Activated T-cell treated with anti-CD3 and anti-CD28 coated beads, Interleukin-2, amount 50 U/mL, for 48 hours (primary cell): Measurements from ENCODE around the gene HLCS.
"Not testable (repeated sequence)": the region's sequence is repeated elsewhere in the genome, so short reads cannot be mapped to it uniquely, and the experiment has no call there.

Source experiments
- DNase-seq, 2 experiments: peaks; one replicate each; pipeline ENCODE4 v3.0.0-alpha.2; 2020

HLCS gene

GRCh38 chr21:36845790-36846189 lies 120.7 kb downstream of the HLCS start:
- DNase-seq: no peak

- DNase-seq: no peak
These were observed 121.4 kb downstream of the HLCS start for GRCh38 chr21:36845070-36845469.

GRCh38 chr21:36841866-36842265 lies 124.6 kb downstream of the HLCS start:
- no peak for DNase-seq

- DNase-seq: no peak
These were observed 126.7 kb downstream of the HLCS start for GRCh38 chr21:36839735-36840134.

GRCh38 chr21:36839123-36839522 lies 127.3 kb downstream of the HLCS start:
- DNase-seq: no peak

GRCh38 chr21:36835383-36835795 lies 131.1 kb downstream of the HLCS start:
- no peak for DNase-seq

GRCh38 chr21:36834192-36834591 lies 132.3 kb downstream of the HLCS start:
- no peak for DNase-seq

- no peak for DNase-seq
These were observed 136.4 kb downstream of the HLCS start for GRCh38 chr21:36830100-36830499.

- DNase-seq: no peak
These were observed 137.5 kb downstream of the HLCS start for GRCh38 chr21:36828891-36829515.

- no peak for DNase-seq
These were observed 138.3 kb downstream of the HLCS start for GRCh38 chr21:36828208-36828607.

- DNase-seq: no peak
These were observed 140.8 kb downstream of the HLCS start for GRCh38 chr21:36825658-36826057.

GRCh38 chr21:36821032-36821299 lies 145.5 kb downstream of the HLCS start:
- no peak for DNase-seq

GRCh38 chr21:36820176-36821031 lies 146.1 kb downstream of the HLCS start:
- no peak for DNase-seq

GRCh38 chr21:36817732-36818450 lies 148.6 kb downstream of the HLCS start:
- no peak for DNase-seq

- DNase-seq: no peak
These were observed 149.8 kb downstream of the HLCS start for GRCh38 chr21:36816561-36817130.

- DNase-seq: not testable (repeated sequence)
These were observed 150.4 kb downstream of the HLCS start for GRCh38 chr21:36816026-36816425.

GRCh38 chr21:36815284-36815683 lies 151.2 kb downstream of the HLCS start:
- DNase-seq: no peak

GRCh38 chr21:36813052-36813451 lies 153.4 kb downstream of the HLCS start:
- DNase-seq: no peak

- no peak for DNase-seq
These were observed 154.7 kb downstream of the HLCS start for GRCh38 chr21:36811762-36812161.

- no peak for DNase-seq
These were observed 156.0 kb downstream of the HLCS start for GRCh38 chr21:36810443-36810842.

GRCh38 chr21:36807422-36807928 lies 159.0 kb downstream of the HLCS start:
- DNase-seq: no peak

- DNase-seq: no peak
These were observed 160.4 kb downstream of the HLCS start for GRCh38 chr21:36806103-36806502.

- DNase-seq: no peak
These were observed 161.4 kb downstream of the HLCS start for GRCh38 chr21:36804874-36805611.
